OCI-LY7 (cell line): ENCODE results near the gene HENMT1.

Source experiments
- CTCF ChIP-seq: fragments of 200-600 bp; sonication (generic); conservative IDR thresholded peaks from 2 replicates; pipeline ENCODE4 v1.5.1; 2014; ENCODE audit warnings: mild to moderate bottlenecking, antibody characterized with exemption, low read length, moderate library complexity, mixed read lengths
- EZH2phosphoT487 ChIP-seq: fragments of 200-600 bp; sonication (generic); IDR thresholded peaks from 2 replicates; pipeline ENCODE4 v1.6.1; 2018; ENCODE audit warnings: low read depth, borderline replicate concordance, mild to moderate bottlenecking, mixed run types, antibody characterized with exemption, low read length, moderate library complexity, mixed read lengths

- TF ChIP-seq CTCF (no peak), EZH2phosphoT487 (no peak)
Measured at GRCh38 chr1:108627256-108627655, 33.6 kb downstream of the HENMT1 start.
